ENCODE data around the gene PLCB4.

The PLCB4 gene

DNA sequence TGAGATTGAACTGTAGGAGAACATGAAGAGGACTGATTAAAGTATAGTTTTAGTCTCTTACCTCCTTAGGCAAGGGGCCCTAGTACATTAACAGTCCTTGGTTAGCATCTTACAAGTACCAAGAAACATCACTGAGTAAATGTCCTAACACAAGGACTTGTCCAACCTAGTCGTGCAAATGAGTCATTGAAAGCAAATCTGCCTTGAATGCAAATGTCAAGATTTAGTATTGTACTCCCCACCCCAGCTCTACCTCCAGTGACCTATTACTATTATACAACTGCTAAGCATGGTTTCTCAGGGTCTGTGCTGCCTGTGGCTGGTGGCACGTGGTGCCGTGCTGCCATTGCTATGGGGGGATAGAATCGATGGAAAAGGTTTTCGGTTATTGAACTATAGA, 138.4 kb downstream of the PLCB4 start:
- no peaks in the 10 kb centered on the region for H3K4me1 ChIP-seq (ENCODE audit: control insufficient read depth, insufficient read depth, low read length)
- ChIA-PET CTCF (no interaction called here), POLR2A (no interaction called here)
- H3K27ac ChIP-seq (ENCODE audit: extremely low read depth, low read depth, low read length) = no peak overlapping the region
- no peaks in the 10 kb centered on the region for H3K9me3 ChIP-seq (ENCODE audit: control insufficient read depth, insufficient read depth, low read depth, low read length)
- no peaks in the 10 kb centered on the region for H3K36me3 ChIP-seq (ENCODE audit: control insufficient read depth in 2 of 2, insufficient read depth in 1 of 2, low read length in 2 of 2)
- TF ChIP-seq HOXA7 (CRISPR knock-in tag; IDR thresholded peaks at IDR 0.05; ENCODE audit: borderline replicate concordance) = no peak
- no peak for TF ChIP-seq MEIS1 (CRISPR knock-in tag; IDR thresholded peaks at IDR 0.05; ENCODE audit: borderline replicate concordance)
- TF ChIP-seq ZNF621 (tag by site-specific recombination; IDR thresholded peaks at IDR 0.05) = no peak
- no peak for TF ChIP-seq ZNF544 (tag by site-specific recombination; IDR thresholded peaks at IDR 0.05)
- TF ChIP-seq, protein P1, sequence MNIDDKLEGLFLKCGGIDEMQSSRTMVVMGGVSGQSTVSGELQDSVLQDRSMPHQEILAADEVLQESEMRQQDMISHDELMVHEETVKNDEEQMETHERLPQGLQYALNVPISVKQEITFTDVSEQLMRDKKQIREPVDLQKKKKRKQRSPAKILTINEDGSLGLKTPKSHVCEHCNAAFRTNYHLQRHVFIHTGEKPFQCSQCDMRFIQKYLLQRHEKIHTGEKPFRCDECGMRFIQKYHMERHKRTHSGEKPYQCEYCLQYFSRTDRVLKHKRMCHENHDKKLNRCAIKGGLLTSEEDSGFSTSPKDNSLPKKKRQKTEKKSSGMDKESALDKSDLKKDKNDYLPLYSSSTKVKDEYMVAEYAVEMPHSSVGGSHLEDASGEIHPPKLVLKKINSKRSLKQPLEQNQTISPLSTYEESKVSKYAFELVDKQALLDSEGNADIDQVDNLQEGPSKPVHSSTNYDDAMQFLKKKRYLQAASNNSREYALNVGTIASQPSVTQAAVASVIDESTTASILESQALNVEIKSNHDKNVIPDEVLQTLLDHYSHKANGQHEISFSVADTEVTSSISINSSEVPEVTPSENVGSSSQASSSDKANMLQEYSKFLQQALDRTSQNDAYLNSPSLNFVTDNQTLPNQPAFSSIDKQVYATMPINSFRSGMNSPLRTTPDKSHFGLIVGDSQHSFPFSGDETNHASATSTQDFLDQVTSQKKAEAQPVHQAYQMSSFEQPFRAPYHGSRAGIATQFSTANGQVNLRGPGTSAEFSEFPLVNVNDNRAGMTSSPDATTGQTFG (tag by site-specific recombination; IDR thresholded peaks at IDR 0.05; ENCODE audit: borderline replicate concordance) = no peak
- TF ChIP-seq ZNF677 (tag by site-specific recombination; IDR thresholded peaks at IDR 0.05) = no peak
- TF ChIP-seq ZBTB7A (tag by site-specific recombination; IDR thresholded peaks at IDR 0.05; ENCODE audit: low read depth) = no peak
- no peak for TF ChIP-seq ZNF48 (tag by site-specific recombination; IDR thresholded peaks at IDR 0.05)
- no peak for TF ChIP-seq GLI4 (tag by site-specific recombination; IDR thresholded peaks at IDR 0.05)
- TF ChIP-seq ZBTB20 (tag by site-specific recombination; IDR thresholded peaks at IDR 0.05) = no peak
- no peak for TF ChIP-seq ZNF24 (tag by site-specific recombination; IDR thresholded peaks at IDR 0.05)
- no peak for TF ChIP-seq ZNF146 (tag by site-specific recombination; IDR thresholded peaks at IDR 0.05)
- no peak for TF ChIP-seq BCL11A (tag by site-specific recombination; IDR thresholded peaks at IDR 0.05; ENCODE audit: low read depth)
- no peak for TF ChIP-seq ZFP37 (tag by site-specific recombination; IDR thresholded peaks at IDR 0.05)
- H3K4me3 ChIP-seq (ENCODE audit: low read depth, low read length) = no peak overlapping the region

DNA sequence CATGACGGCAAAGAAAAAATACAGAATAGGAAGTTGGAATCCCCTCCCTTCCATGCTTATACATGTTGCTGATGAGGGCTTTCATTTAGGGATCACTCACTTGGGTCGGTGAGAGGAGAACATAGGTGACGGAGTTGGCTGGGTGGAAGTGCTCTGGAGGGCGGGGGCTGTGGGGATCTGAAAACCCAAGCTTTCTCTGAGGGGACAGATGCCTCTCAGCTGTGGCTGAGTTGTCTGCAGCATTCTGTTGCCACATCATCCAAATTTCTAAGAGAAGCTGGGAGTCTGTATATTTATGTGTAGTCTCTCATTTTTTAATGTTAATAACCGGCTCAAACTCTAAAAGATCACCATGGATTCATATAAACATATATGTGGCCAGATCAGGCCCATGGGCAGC, 141.5 kb downstream of the PLCB4 start:
- no peaks in the 10 kb centered on the region for H3K4me1 ChIP-seq (ENCODE audit: control insufficient read depth, insufficient read depth, low read length)
- no peaks in the 10 kb centered on the region for H3K9me3 ChIP-seq (ENCODE audit: control insufficient read depth, insufficient read depth, low read depth, low read length)
- no peaks in the 10 kb centered on the region for H3K36me3 ChIP-seq (ENCODE audit: control insufficient read depth in 2 of 2, insufficient read depth in 1 of 2, low read length in 2 of 2)
- POLR2A ChIA-PET = no interaction called here
- no peak overlapping the region for H3K27ac ChIP-seq (ENCODE audit: extremely low read depth, low read depth, low read length)
- H3K4me3 ChIP-seq (ENCODE audit: low read depth, low read length) = no peak overlapping the region
- CTCF ChIA-PET = interaction anchor here (1.0 to 1.2 kb wide), 2 partner anchors 43 to 357 kb away, joined by 3 to 5 read pairs; no protein-coding TSS in a partner anchor
- no peak for TF ChIP-seq ZNF426 (tag by site-specific recombination; IDR thresholded peaks at IDR 0.05)
- no peak for TF ChIP-seq IKZF3 (tag by site-specific recombination; IDR thresholded peaks at IDR 0.05)
- TF ChIP-seq, protein P2, sequence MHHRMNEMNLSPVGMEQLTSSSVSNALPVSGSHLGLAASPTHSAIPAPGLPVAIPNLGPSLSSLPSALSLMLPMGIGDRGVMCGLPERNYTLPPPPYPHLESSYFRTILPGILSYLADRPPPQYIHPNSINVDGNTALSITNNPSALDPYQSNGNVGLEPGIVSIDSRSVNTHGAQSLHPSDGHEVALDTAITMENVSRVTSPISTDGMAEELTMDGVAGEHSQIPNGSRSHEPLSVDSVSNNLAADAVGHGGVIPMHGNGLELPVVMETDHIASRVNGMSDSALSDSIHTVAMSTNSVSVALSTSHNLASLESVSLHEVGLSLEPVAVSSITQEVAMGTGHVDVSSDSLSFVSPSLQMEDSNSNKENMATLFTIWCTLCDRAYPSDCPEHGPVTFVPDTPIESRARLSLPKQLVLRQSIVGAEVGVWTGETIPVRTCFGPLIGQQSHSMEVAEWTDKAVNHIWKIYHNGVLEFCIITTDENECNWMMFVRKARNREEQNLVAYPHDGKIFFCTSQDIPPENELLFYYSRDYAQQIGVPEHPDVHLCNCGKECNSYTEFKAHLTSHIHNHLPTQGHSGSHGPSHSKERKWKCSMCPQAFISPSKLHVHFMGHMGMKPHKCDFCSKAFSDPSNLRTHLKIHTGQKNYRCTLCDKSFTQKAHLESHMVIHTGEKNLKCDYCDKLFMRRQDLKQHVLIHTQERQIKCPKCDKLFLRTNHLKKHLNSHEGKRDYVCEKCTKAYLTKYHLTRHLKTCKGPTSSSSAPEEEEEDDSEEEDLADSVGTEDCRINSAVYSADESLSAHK (tag by site-specific recombination; IDR thresholded peaks at IDR 0.05) = no peak
- TF ChIP-seq, protein P3, sequence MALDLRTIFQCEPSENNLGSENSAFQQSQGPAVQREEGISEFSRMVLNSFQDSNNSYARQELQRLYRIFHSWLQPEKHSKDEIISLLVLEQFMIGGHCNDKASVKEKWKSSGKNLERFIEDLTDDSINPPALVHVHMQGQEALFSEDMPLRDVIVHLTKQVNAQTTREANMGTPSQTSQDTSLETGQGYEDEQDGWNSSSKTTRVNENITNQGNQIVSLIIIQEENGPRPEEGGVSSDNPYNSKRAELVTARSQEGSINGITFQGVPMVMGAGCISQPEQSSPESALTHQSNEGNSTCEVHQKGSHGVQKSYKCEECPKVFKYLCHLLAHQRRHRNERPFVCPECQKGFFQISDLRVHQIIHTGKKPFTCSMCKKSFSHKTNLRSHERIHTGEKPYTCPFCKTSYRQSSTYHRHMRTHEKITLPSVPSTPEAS (tag by site-specific recombination; IDR thresholded peaks at IDR 0.05) = no peak
- TF ChIP-seq MZF1 (tag by site-specific recombination; IDR thresholded peaks at IDR 0.05; ENCODE audit: borderline replicate concordance) = no peak
- no peak for TF ChIP-seq ZNF792 (tag by site-specific recombination; IDR thresholded peaks at IDR 0.05)
- TF ChIP-seq ZNF174 (tag by site-specific recombination; IDR thresholded peaks at IDR 0.05) = no peak
- TF ChIP-seq, protein P4, sequence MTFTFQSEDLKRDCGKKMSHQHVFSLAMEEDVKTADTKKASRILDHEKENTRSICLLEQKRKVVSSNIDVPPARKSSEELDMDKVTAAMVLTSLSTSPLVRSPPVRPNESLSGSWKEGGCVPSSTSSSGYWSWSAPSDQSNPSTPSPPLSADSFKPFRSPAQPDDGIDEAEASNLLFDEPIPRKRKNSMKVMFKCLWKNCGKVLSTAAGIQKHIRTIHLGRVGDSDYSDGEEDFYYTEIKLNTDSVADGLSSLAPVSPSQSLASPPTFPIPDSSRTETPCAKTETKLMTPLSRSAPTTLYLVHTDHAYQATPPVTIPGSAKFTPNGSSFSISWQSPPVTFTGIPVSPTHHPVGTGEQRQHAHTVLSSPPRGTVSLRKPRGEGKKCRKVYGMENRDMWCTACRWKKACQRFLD (tag by site-specific recombination; IDR thresholded peaks at IDR 0.05) = no peak
- TF ChIP-seq MYNN (tag by site-specific recombination; IDR thresholded peaks at IDR 0.05; ENCODE audit: borderline replicate concordance) = no peak
- no peak for TF ChIP-seq HOXA7 (CRISPR knock-in tag; IDR thresholded peaks at IDR 0.05; ENCODE audit: borderline replicate concordance)
- no peak for TF ChIP-seq FEZF1 (tag by site-specific recombination; IDR thresholded peaks at IDR 0.05)
- TF ChIP-seq, protein P5, sequence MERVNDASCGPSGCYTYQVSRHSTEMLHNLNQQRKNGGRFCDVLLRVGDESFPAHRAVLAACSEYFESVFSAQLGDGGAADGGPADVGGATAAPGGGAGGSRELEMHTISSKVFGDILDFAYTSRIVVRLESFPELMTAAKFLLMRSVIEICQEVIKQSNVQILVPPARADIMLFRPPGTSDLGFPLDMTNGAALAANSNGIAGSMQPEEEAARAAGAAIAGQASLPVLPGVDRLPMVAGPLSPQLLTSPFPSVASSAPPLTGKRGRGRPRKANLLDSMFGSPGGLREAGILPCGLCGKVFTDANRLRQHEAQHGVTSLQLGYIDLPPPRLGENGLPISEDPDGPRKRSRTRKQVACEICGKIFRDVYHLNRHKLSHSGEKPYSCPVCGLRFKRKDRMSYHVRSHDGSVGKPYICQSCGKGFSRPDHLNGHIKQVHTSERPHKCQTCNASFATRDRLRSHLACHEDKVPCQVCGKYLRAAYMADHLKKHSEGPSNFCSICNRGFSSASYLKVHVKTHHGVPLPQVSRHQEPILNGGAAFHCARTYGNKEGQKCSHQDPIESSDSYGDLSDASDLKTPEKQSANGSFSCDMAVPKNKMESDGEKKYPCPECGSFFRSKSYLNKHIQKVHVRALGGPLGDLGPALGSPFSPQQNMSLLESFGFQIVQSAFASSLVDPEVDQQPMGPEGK (tag by site-specific recombination; IDR thresholded peaks at IDR 0.05) = no peak

All from HEK293 (cell line).